Small intestine (tissue), 7 donors: ENCODE data around the gene RRP1. TPM values are rescaled to one million over a fixed set of nuclear protein-coding genes. Genes with fewer than 3 reads are reported as not detected.
"Not testable (repeated sequence)": the region's sequence is repeated elsewhere in the genome, so short reads cannot be mapped to it uniquely, and the experiment has no call there.

Source experiments
- DNase-seq, 2 donors: peaks; one replicate each; pipeline versions ENCODE4 v3.0.0 to v3.0.0-alpha.2; 2013
- FAIRE-seq: peaks from 2 replicates; lab custom pipeline; 2012; peaks lifted over from hg19 to GRCh38; lab: Jason Lieb, UNC
- H3K27ac ChIP-seq, 3 donors: one replicate each; pipeline ENCODE4 v1.5.1; 2013; ENCODE audit warnings: low read length in 2 of 3, mild to moderate bottlenecking in 2 of 3, control low read depth in 1 of 3, inconsistent platforms in 1 of 3, low read depth in 1 of 3, moderate library complexity in 1 of 3
- H3K27me3 ChIP-seq, 3 donors: one replicate each; pipeline ENCODE4 v1.6.1; 2013; ENCODE audit warnings: low read length in 3 of 3, inconsistent platforms in 1 of 3; ENCODE audit not compliant: control insufficient read depth in 3 of 3, insufficient read depth in 3 of 3
- H3K36me3 ChIP-seq, 3 donors: one replicate each; pipeline ENCODE4 v1.6.1; 2013; ENCODE audit warnings: low read length in 3 of 3, inconsistent platforms in 1 of 3, low read depth in 1 of 3, mild to moderate bottlenecking in 1 of 3, moderate library complexity in 1 of 3; ENCODE audit not compliant: control insufficient read depth in 3 of 3, insufficient read depth in 2 of 3
- H3K4me1 ChIP-seq, 3 donors: one replicate each; pipeline ENCODE4 v1.6.1; 2013; ENCODE audit warnings: low read length in 2 of 3, inconsistent platforms in 1 of 3, low read depth in 1 of 3, mild to moderate bottlenecking in 1 of 3, moderate library complexity in 1 of 3; ENCODE audit not compliant: control insufficient read depth in 3 of 3, insufficient read depth in 2 of 3
- H3K4me3 ChIP-seq, 3 donors: one replicate each; pipeline ENCODE4 v1.5.1; 2013; ENCODE audit warnings: low read length in 3 of 3, control low read depth in 1 of 3, inconsistent platforms in 1 of 3, low read depth in 1 of 3, mild to moderate bottlenecking in 1 of 3, moderate library complexity in 1 of 3
- H3K9me3 ChIP-seq, 2 donors: one replicate each; pipeline ENCODE4 v1.6.1; 2013; ENCODE audit warnings: low read depth in 1 of 2, low read length in 1 of 2; ENCODE audit not compliant: control insufficient read depth in 2 of 2, insufficient read depth in 1 of 2
- WGBS, 3 donors: extraction: QIAGEN DNeasy Blood & Tissue Kit; methylation state at CpG; one replicate each; pipeline ENCODE4 v1.1.7; 2013; 5-methylcytosine and 5-hydroxymethylcytosine counted together
- polyA plus RNA-seq, 4 donors: library from polyadenylated mRNA; stranded (reverse) in 3 of 4; unstranded in 1 of 4; fragments of 200-250 nt in 3 of 4; fragments of 120-200 nt in 1 of 4; gene quantifications; one replicate each; pipeline versions ENCODE4 v1.2.1 to v1.2.3, GENCODE V29; 2013
- donor health status: healthy with polysubstance abuse.
- donor health status: control.
- donor health status: control.
- donor health status: Bipolar disorder and iron deficiency.
- donor health status: healthy.

Gene RRP1
- polyA plus RNA-seq, 4 donors, result 7.2 to 21.0 (median 12.5) TPM

DNA sequence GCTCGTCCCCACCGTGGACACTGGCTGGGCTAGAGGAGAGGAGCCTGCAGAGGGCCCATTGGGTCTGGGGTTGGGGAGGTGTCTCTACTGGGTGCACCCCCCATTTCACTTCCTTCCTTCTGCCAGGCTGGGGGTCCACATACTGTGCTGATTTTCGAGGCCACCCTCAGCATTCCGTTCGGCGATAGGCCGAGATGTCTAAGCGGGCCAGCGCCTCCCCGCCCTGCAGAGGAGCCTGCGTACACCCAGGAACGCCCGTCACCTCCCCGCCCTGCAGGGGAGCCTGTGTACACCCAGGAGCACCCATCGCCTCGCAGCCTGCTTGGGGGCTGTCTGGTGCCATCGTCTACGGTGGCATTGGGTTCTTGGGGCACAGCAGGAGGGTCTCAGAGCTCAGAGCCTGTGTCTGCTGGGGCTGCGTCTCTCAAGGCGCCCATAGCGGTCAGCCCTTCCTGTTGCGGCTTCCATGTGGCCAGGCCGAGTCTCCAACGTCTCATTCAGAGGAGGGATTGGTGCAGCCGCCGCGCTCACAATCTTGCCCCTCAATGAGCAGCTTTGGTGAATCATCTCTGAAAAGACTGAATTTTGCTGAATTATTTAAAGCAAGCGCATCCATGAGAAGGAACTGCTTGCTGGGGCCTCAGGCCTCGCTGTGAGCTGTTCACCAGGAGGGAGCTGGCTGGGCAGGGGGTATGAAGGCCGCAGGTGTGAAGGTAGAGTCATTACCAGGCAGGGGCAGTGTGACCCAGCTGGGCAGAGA, 44.9 kb downstream of the RRP1 start:
- whole genome bisulfite sequencing, 3 donors, result 78 to 89% (median 86%) methylated on average over 24 to 30 of the region's 30 CpGs
- DNase-seq (no peak), FAIRE-seq (no peak)

DNA sequence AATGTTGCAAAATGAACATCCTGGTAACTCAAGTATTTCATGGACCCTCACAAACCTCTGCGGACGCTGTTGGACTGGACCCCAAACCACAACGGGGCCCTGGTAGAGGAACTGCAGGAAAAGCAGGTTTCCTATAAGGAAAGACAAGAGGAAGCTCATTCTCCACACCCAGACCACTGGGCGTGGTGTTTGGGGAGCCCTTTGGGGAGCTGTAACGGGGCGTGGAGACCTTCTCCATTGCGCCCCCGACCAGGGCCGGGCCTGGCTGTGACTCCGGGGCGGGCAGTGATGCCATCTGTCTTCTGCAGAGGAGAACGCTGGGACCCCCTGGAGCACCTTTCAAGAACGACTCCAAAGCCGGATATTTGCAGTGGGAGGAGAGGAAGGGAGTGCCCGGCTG, 45.7 kb downstream of the RRP1 start:
- FAIRE-seq (no peak), DNase-seq (no peak)
- Histone ChIP-seq H3K36me3 (no peaks in the 10 kb centered on the region), H3K27ac (no peak overlapping the region), H3K9me3 (peaks cover 0 to 11% of the 10 kb centered on the region in 2 donors), H3K4me3 (no peak overlapping the region), H3K27me3 (no peaks in the 10 kb centered on the region), H3K4me1 (no peaks in the 10 kb centered on the region)
- 45 to 60% (median 60%) methylated on average over 15 of the region's 15 CpGs for WGBS, 3 donors

More for the DNA sequence above, 44.9 kb downstream of the RRP1 start:
- Histone ChIP-seq H3K4me1 (no peaks in the 10 kb centered on the region), H3K36me3 (no peaks in the 10 kb centered on the region), H3K27ac (no peak overlapping the region), H3K27me3 (no peaks in the 10 kb centered on the region), H3K9me3 (peaks cover 0 to 11% of the 10 kb centered on the region in 2 donors), H3K4me3 (no peak overlapping the region)

DNA sequence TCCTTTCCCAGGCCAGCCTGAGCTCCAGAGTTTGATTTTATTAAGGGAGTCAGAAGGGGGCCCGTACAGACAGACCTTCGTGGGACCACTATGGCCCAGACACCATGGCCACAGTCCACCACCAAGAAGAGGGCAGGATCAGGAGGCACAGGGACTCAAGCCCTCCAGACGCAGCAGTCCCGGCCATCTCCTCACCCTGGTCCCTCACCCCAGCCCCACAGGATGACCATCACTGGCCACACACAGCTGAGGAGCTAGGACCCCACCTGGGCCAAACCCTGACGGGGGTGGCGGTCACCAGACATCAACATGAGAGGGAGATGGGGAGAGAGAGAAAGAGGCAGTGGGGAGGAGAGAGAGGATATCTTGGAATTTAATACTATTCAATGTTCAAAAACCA, 46.5 kb downstream of the RRP1 start:
- DNase-seq (no peak), FAIRE-seq (no peak)
- WGBS, 3 donors, result 86 to 91% (median 89%) methylated on average over 6 of the region's 6 CpGs
- H3K4me1 ChIP-seq, result no peaks in the 10 kb centered on the region
- H3K4me3 ChIP-seq, result no peak overlapping the region
- H3K9me3 ChIP-seq, result peaks cover 0 to 11% of the 10 kb centered on the region in 2 donors
- no peaks in the 10 kb centered on the region for H3K27me3 ChIP-seq
- H3K36me3 ChIP-seq, result no peaks in the 10 kb centered on the region
- no peak overlapping the region for H3K27ac ChIP-seq

DNA sequence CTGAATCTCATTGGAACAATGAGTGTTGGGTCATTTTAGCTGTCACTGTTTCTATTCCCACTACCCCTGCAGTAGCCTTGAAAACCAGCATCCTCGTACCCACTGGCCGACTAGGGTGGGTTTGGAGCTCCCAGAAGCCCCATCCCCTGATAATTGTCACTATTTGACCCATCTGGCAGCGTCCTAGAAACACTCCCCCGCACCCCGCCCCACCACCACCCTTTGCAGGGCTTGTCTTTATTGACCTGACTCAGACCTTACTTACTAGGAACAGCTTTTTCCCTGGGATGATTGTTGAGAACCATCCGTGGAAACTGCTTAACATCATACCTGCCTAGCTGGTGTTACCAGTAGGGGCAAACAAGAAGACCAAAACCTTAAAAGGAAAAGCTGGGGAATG, 47.2 kb downstream of the RRP1 start:
- Histone ChIP-seq H3K9me3 (peaks cover 0 to 11% of the 10 kb centered on the region in 2 donors), H3K27me3 (no peaks in the 10 kb centered on the region), H3K4me3 (no peak overlapping the region), H3K27ac (no peak overlapping the region), H3K4me1 (no peaks in the 10 kb centered on the region), H3K36me3 (no peaks in the 10 kb centered on the region)
- DNase-seq (no peak), FAIRE-seq (no peak)
- WGBS, 3 donors, result 55 to 78% (median 74%) methylated on average over 6 of the region's 6 CpGs

DNA sequence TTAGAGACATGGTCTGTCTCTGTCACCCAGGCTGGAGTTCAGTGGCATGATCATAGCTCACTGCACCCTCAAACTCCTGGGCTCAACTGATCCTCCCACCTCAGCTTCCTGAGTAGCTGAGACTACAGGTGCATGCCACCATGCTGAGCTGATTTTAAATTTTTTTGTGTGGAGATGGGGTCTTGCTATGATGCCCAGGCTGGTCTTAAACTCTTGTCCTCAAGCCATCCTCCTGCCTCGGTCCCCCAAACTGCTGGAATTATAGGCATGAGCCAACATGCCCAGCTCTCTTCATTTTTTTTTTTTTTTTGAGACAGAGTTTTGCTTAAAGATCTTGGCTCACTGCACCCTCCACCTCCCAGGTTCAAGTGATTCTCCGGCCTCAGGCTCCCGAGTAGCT, 50.9 kb downstream of the RRP1 start:
- H3K27me3 ChIP-seq, result no peaks in the 10 kb centered on the region
- DNase-seq, result no peak
- H3K4me3 ChIP-seq, result no peak overlapping the region
- WGBS, 3 donors, result 96 to 100% (median 98%) methylated on average over 3 of the region's 3 CpGs
- FAIRE-seq, result no peak
- no peaks in the 10 kb centered on the region for H3K9me3 ChIP-seq
- H3K27ac ChIP-seq, result no peak overlapping the region
- no peaks in the 10 kb centered on the region for H3K36me3 ChIP-seq
- no peaks in the 10 kb centered on the region for H3K4me1 ChIP-seq

DNA sequence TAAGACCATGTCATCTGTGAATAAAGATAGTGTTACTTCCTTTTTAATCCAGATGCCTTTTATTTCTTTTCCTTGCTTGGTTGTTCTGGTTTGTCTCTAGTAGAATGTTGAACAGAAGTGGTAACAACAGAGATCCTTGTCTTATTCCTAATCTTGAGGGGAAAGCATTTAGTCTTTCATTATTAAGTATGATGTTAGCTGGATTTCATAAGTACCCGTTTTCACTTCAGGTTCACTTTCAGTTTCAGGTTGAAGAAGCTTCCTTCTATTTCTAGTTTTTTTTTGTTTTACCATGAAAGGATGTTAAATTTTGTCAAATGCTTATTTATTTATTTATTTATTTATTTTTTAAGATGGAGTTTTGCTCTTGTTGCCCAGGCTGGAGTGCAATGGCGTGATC, 53.4 kb downstream of the RRP1 start:
- H3K4me3 ChIP-seq, result no peak overlapping the region
- H3K4me1 ChIP-seq, result no peaks in the 10 kb centered on the region
- H3K27me3 ChIP-seq, result no peaks in the 10 kb centered on the region
- no peak overlapping the region for H3K27ac ChIP-seq
- FAIRE-seq (no peak), DNase-seq (peak in 1 of 2 donors; percentile 25)
- H3K9me3 ChIP-seq, result no peaks in the 10 kb centered on the region
- WGBS, 3 donors, result 40 to 67% (median 51%) methylated on average over 2 of the region's 2 CpGs
- no peaks in the 10 kb centered on the region for H3K36me3 ChIP-seq

DNA sequence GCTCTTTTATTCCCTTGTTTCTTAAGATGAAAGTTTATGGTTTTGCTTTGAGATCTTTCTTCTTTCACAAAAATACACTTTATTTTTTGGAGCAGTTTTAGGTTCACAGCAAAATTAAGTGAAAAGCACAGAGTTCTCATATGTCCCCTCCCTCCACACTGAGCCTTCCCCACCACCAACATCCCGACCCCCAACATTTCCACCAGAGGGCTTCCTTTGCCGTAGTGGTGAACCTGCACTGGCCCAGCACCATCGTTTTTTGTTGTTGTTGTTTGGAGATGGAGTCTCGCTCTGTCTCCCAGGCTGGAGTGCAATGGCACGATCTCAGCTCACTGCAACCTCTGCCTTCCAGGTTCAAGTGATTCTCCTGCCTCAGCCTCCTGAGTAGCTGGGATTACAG, 55.5 kb downstream of the RRP1 start:
- 74 to 84% (median 83%) methylated on average over 5 of the region's 5 CpGs for WGBS, 3 donors
- H3K27ac ChIP-seq, DNase-seq, H3K4me3 ChIP-seq, FAIRE-seq, H3K4me1 ChIP-seq, H3K36me3 ChIP-seq, H3K27me3 ChIP-seq, H3K9me3 ChIP-seq: not testable (repeated sequence)

DNA sequence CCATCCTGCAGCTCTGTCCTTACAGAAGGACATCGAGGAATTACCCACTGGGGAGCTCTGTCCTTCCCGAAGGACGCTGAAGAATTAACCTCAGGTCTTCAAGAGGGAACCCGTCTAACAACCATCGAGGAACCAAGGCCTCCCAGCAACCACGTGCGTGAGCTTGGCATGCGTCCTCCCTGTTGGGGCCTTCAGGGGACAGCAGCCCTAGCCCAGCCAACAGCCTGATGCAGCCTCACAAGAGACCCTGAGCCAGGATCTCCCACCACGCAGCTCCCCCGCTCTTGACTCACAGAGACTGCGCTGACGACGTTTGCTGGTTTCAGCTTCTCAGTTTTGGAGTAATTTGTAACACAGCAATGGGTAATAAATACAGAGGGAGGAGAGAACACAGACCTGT, 56.0 kb downstream of the RRP1 start:
- DNase-seq (no peak), FAIRE-seq (no peak)
- WGBS, 3 donors, result 91 to 96% (median 92%) methylated on average over 13 of the region's 13 CpGs
- Histone ChIP-seq H3K9me3 (peaks cover 0 to 4% of the 10 kb centered on the region in 2 donors), H3K27me3 (no peaks in the 10 kb centered on the region), H3K36me3 (no peaks in the 10 kb centered on the region), H3K4me1 (no peaks in the 10 kb centered on the region), H3K4me3 (no peak overlapping the region), H3K27ac (no peak overlapping the region)

DNA sequence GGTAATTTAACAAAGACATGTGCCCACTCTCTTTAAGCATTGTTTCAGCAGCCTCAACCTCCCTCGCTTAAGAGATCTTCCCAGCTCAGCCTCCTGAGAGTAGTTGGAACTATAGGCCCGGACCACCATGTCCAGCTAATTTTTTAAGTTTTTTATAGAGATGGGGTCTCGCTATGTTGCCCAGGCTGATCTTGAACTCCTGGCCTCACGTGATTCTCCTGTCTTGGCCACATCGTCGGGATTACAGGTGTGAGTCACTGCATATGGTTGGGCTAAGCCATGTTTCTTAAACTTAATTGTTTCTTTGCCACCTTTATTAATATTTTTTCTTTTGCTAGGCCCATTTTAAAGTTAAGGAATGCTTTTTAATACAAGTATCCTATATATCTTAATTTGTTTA, 57.1 kb downstream of the RRP1 start:
- H3K9me3 ChIP-seq, result peaks cover 0 to 4% of the 10 kb centered on the region in 2 donors
- no peak overlapping the region for H3K27ac ChIP-seq
- H3K4me1 ChIP-seq, result no peaks in the 10 kb centered on the region
- WGBS, 3 donors, result 88 to 93% (median 92%) methylated on average over 6 of the region's 6 CpGs
- H3K27me3 ChIP-seq, result no peaks in the 10 kb centered on the region
- H3K36me3 ChIP-seq, result no peaks in the 10 kb centered on the region
- DNase-seq (no peak), FAIRE-seq (no peak)
- no peak overlapping the region for H3K4me3 ChIP-seq
